GM10248 (cell line): Measurements from ENCODE around the gene TMEM184C.
A peak's percentile ranks its signal among the peaks of the same experiment; 100 is the strongest.

Source experiments
- CTCF ChIA-PET: fragments of 300-600 bp; sonication (Branson Sonifier 250); formaldehyde crosslinking; extraction: SDS; loops from one replicate; lab custom pipeline; 2021; ENCODE audit warnings: antibody characterized with exemption; lab: Yijun Ruan, JAX
- POLR2A ChIA-PET: fragments of 350-650 bp; sonication (Branson Sonifier 250); formaldehyde crosslinking; extraction: SDS; loops from one replicate; lab custom pipeline; 2020; ENCODE audit warnings: antibody characterized with exemption; lab: Yijun Ruan, JAX
- DNase-seq: peaks from one replicate; pipeline ENCODE4 v3.0.0; 2012; ENCODE audit errors: extremely low spot score
- TF ChIP-seq, protein P1 (sequence below): IDR thresholded peaks from 2 replicates; pipeline ENCODE4 v1.5.1; 2012; ENCODE audit warnings: mild to moderate bottlenecking, low read depth; ENCODE audit errors: extremely low read depth, missing control alignments, control extremely low read depth

TMEM184C gene

DNA sequence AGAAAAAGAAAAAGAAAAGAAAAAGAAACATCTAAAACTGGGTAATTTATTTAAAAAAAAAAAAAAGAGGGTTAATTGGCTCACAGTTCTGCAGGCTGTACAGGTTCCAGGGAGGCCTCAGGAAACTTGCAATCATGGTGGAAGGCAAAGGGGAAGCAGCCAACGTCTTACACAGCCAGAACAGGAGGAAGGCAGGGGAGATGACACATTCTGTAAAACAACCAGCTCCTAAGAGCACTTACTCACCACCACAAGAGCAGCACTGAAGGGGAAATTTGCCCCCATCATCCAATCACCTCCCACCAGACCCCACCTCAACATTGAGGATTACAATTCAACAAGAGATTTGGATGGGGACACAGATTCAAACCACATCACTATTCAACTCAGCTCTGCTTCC is 36.8 kb upstream of the TMEM184C start:
- DNase-seq = no peak
- POLR2A ChIA-PET = no interaction called here
- TF ChIP-seq, protein P1, sequence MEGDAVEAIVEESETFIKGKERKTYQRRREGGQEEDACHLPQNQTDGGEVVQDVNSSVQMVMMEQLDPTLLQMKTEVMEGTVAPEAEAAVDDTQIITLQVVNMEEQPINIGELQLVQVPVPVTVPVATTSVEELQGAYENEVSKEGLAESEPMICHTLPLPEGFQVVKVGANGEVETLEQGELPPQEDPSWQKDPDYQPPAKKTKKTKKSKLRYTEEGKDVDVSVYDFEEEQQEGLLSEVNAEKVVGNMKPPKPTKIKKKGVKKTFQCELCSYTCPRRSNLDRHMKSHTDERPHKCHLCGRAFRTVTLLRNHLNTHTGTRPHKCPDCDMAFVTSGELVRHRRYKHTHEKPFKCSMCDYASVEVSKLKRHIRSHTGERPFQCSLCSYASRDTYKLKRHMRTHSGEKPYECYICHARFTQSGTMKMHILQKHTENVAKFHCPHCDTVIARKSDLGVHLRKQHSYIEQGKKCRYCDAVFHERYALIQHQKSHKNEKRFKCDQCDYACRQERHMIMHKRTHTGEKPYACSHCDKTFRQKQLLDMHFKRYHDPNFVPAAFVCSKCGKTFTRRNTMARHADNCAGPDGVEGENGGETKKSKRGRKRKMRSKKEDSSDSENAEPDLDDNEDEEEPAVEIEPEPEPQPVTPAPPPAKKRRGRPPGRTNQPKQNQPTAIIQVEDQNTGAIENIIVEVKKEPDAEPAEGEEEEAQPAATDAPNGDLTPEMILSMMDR = no peak

GRCh38 chr4:147581606-147582350 is 35.4 kb upstream of the TMEM184C start:
- ChIA-PET POLR2A (no interaction called here), CTCF (interaction anchor here (0.8 to 5.0 kb wide), 7 partner anchors 16 to 285 kb away, joined by 3 to 21 read pairs (median 4); no protein-coding TSS in a partner anchor)
- no peak for DNase-seq
- TF ChIP-seq, protein P1 = no peak

More for the DNA sequence above, 36.8 kb upstream of the TMEM184C start:
- CTCF ChIA-PET = interaction anchor here (0.9 to 5.0 kb wide), 6 partner anchors 9 to 287 kb away, joined by 3 to 21 read pairs (median 4); no protein-coding TSS in a partner anchor

- CTCF ChIA-PET = interaction anchor here (0.8 to 5.0 kb wide), 8 partner anchors 15 to 284 kb away, joined by 3 to 21 read pairs (median 4); no protein-coding TSS in a partner anchor
- TF ChIP-seq, protein P1 = no peak
- no peak for DNase-seq
- POLR2A ChIA-PET = no interaction called here
Observed at GRCh38 chr4:147582386-147583060, 34.7 kb upstream of the TMEM184C start.

- POLR2A ChIA-PET = interaction anchor here (0.5 kb wide), 1 partner anchor 422 kb away, joined by 5 read pairs; no protein-coding TSS in a partner anchor
Observed at GRCh38 chr4:147583876-147584275, 33.3 kb upstream of the TMEM184C start.

GRCh38 chr4:147586032-147586431 is 31.2 kb upstream of the TMEM184C start:
- TF ChIP-seq, protein P1 = no peak
- ChIA-PET POLR2A (interaction anchor here (1.0 kb wide), 1 partner anchor 32 kb away, joined by 3 read pairs; no protein-coding TSS in a partner anchor), CTCF (interaction anchor here (1.3 to 5.8 kb wide), 4 partner anchors 37 to 425 kb away, joined by 6 to 91 read pairs (median 10); no protein-coding TSS in a partner anchor)
- no peak for DNase-seq

More at GRCh38 chr4:147583876-147584275, 33.3 kb upstream of the TMEM184C start:
- CTCF ChIA-PET = interaction anchor here (1.0 to 5.0 kb wide), 4 partner anchors 13 to 283 kb away, joined by 3 to 21 read pairs (median 4); no protein-coding TSS in a partner anchor
- DNase-seq = no peak
- TF ChIP-seq, protein P1 = no peak

DNA sequence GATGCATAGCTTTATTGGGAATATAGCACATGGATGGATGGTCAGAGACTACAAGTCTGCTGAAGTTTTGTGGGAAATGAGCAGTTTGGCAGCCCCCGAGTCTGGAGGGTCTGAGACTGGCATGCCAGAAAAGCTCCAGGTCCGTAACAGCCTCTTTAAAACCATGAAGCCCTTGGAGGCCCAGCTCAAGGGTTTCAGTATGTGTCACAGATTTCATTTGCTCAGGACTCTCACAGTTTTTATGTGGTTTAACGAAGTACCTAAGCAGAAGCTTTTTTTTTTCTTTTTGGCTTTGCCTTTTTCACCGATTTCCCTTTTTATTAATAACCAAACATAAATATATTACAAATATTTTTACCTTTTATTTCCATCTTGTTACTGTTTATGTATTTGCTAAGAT is 30.6 kb upstream of the TMEM184C start:
- ChIA-PET POLR2A (interaction anchor here (1.0 kb wide), 1 partner anchor 31 kb away, joined by 3 read pairs; no protein-coding TSS in a partner anchor), CTCF (interaction anchor here (1.3 to 5.8 kb wide), 4 partner anchors 38 to 426 kb away, joined by 6 to 91 read pairs (median 10); no protein-coding TSS in a partner anchor)
- TF ChIP-seq, protein P1 = no peak
- peak; percentile 20 for DNase-seq
